Fibroblast of upper back skin (primary cell): Measurements from ENCODE around the gene NGEF.
"Not testable (repeated sequence)": the region's sequence is repeated elsewhere in the genome, so short reads cannot be mapped to it uniquely, and the experiment has no call there.

Source experiments
- DNase-seq: peaks from one replicate; pipeline ENCODE4 v3.0.0-alpha.2; 2013

NGEF gene

GRCh38 chr2:232926431-232926939 lies 86.6 kb downstream of the NGEF start:
- DNase-seq = no peak

GRCh38 chr2:232925821-232926156 lies 87.3 kb downstream of the NGEF start:
- no peak for DNase-seq

DNA sequence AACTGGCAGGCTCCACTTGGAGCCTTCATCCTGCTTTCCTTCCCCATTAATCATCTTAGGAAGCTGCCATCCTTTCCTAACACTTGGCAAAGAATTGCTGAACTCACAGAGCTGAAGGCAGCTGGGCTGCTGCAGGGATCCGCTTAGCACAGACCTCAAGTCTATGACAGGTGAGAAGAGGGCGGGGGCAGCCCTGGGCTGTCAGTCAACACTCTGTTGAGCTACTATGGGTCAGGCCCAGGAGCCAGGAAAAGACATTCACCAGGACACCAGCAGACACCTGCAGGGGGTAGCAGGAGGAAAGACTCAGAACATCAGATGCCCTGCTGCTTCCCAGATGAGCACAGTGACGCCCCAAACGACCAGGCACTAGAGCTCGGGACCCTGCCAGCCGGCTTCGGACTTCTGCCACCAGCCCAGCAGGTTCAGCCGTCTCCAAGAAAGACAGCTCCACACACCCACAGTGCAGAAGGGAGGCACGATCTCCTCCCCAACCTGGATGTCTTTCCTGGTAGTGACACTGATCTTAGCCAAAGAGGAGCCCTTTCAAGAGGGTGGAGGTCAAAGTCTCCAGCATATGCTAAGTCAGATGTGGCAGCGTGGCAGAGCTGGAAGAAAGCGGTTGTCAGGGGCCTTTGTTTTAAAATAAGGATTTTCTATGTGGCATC lies 87.8 kb downstream of the NGEF start:
- DNase-seq = no peak

- no peak for DNase-seq
Measured at GRCh38 chr2:232924433-232924832, 88.6 kb downstream of the NGEF start.

DNA sequence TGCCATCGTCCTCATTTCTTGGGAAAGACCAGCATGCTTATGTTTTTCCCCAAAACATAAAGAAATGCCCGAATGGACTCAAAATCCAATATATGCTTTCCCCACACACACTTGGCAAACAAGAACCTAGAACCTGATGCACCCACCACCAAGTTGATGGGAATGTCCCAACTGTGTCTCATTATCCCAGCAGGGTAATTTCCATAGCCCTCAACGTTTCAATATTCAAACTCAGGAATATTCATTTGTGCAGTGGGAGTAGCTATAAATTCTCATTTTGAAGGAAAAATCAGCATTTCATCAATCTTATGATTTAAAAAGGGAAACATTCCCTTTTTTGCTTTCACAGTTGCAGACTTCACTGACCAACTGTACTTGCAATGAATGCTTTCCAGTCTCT lies 92.3 kb downstream of the NGEF start:
- no peak for DNase-seq

GRCh38 chr2:232920055-232920454 lies 93.0 kb downstream of the NGEF start:
- no peak for DNase-seq

DNA sequence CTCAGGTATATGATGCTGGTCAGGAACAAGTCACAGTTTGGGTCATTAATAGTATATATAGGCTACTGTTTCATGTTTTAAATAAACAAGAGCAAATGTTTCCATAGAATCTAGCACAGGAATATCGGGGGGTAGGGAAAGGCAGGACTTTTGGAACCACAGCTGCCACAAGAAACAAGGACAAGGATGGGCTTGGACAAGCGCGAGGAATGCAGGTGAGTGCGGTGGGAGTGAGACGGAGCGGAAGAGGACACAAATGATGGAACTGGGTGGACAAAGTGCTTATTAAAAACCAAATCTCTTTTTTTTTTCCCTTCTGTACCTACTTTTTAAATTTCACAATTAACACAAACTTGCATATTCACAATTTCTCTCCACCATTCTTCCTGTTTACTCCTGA lies 93.9 kb downstream of the NGEF start:
- DNase-seq = no peak

DNA sequence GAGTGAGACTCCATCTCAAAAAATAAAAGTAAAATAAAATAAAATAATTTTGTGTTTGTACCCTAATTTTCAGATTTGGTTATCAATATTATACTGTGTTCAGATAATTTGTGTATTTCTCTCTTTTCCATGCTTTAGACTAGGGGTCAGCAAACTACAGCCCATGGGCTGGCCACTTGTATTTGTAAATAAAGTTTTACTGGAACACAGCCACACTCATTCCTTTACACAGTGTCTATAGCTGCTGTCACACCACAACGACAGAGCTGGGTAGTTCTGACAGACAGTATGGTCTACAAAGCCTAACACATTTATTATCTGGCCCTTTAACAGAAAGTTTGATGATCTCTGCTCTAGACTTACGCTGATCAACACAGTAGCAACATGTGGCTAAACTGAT lies 99.2 kb downstream of the NGEF start:
- DNase-seq = no peak

GRCh38 chr2:232911712-232912277 lies 101.3 kb downstream of the NGEF start:
- no peak for DNase-seq

- DNase-seq = no peak
Measured at GRCh38 chr2:232910376-232910775, 102.7 kb downstream of the NGEF start.

DNA sequence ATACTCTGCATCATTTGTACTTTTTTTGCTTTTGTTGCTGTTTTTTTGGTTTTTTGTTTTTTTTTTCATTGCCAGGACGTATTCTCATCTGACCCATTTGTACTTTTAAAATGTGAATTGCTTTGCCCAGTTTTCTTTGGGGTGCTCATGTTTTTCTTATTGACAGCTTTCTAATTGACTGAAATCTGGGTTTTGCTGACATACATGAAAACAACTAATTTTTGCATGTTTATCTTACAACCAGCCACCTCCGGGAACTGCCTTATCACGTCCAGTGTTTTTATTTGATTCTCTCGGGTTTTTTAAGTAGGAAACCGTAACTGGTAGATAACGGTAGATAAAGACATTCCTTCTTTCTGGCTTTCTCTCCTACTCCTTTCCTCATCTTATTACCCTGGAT lies 104.4 kb downstream of the NGEF start:
- no peak for DNase-seq

DNA sequence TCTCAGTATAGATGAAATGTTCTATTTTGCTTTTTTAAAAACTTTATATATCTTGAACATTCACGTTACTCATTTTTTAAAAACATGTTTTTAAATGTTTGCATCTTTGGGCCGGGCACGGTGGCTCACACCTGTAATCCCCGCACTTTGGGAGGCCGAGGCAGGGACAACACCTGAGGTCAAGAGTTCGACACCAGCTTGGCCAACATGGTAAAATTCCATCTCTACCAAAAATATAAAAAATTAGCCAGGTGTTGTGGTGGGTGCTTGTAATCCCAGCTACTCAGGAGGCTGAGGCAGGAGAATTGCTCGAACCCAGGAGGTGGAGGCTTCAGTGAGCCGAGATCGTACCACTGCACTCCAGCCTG lies 105.4 kb downstream of the NGEF start:
- not testable (repeated sequence) for DNase-seq

DNA sequence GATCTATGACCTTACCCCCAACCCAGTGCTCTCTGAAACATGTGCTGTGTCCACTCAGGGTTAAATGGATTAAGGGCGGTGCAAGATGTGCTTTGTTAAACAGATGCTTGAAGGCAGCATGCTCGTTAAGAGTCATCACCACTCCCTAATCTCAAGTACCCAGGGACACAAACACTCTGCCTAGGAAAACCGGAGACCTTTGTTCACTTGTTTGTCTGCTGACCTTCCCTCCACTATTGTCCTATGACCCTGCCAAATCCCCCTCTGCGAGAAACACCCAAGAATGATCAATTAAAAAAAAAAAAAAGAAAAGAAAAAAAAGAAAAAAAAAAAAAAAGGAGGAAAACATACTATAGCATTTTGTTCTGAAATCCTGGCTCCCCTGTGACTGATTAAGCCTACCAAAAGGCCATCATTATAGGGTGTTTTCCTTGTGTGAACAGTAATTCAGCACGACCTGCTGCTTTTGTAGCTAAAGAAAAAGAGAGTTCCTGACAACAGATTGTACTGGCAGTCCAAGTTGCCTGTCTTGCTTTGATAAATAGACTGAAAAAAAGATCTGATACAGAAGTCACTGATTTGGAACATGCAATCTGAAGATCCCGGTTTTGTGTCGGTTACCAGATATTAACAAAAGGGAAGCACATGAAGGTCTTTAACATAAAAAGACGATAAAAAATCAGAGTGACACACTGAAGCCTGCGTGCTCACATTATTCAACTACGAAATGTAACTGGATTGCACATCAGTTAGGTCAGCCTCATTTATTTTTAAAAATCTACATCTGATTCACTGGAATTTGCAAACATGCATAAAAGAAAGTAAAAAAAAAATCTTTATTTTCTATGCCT lies 106.0 kb downstream of the NGEF start:
- not testable (repeated sequence) for DNase-seq

GRCh38 chr2:232903989-232904388 lies 109.1 kb downstream of the NGEF start:
- DNase-seq = no peak

- peak; percentile 88 for DNase-seq
Measured at GRCh38 chr2:232901736-232902578, 111.1 kb downstream of the NGEF start.

DNA sequence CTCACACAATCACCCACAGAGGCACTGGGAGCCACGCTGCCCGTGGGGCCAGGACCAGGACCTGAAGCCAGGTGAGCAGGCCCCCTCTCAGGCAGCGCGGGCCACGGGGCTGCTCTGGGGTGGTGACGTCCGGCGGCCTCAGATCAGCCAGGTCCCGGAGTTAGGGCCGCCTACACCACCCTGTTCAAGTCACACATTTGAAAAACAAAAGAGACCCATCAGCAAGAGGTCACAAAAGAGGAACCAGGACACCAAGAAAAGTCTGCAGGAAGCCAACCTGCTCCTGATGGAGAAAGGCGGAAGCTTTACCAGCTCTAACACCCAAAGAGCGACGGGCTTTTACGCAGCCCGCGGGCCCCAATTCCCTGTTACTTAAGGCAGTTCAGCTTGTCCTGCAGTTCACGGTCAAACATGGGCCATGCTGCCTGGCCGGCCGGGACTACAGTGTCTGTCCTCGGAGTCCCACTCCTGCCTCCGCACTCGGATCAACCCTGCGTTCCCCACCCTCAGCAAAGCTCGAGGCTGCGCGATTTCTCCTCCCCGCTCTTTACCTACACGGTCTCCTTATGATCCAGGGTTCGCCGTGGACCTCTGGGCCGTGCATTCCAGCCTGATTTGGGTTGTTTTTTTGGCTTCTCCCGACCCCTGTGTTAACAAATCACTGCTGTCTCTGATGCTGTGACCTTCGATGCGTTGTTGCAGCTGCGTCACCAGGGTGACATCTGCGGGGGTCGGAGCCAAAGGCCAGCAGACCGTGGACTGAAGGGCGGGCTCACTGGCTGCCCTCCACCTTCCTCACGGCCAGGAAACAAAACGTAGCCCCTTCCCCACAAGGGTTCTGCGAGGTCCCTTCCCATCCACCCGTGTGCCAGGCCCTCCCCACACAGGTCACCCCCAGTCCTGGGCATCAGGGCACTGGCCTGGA lies 112.0 kb downstream of the NGEF start:
- no peak for DNase-seq

DNA sequence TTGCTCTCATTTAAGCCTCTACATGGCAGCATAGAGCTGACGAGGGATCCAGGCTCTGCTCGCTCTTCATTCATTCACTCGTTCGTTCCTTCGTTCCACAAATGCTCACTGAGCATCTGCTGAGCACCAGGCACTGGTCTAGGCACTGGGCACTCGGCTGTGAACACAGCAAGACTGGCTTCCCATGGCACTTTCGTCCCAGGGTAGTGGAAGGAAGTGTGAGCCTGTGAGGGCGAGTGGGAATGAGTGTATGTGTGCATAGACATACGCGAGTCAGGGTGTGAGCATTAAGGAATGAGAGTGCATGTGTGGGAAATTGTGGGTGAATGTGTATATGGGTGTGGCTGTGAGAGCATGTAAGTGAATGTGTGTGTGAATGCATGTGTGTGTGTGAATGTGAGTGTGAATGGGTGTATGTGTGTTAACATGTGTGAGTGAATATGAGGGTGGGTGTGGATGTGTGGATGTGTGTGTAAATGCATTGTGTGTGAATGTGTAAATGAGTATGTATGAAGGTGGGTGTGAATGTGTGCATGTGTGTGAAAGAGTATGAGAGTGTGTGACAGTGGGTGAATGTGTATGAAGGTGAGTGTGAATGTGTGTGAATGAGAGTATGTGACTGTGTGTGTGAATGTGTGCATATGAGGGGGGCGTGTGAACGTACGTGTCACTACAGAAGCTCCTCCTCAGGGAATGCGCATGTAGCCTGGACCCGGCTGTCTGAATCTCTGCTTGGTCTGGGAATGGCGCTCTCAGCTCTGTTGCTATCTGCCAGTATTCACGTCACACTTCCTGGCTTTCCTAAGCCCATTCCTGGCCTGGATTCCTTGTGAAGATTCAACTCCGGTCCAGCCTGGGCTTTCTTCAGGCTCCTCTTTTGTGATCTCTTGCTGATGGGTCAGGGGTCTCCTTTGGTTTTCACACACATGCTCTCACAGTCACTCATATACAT lies 114.2 kb downstream of the NGEF start:
- DNase-seq = peak; percentile 57

GRCh38 chr2:232897598-232898408 lies 115.3 kb downstream of the NGEF start:
- DNase-seq = no peak

- no peak for DNase-seq
Measured at GRCh38 chr2:232896720-232897597, 116.1 kb downstream of the NGEF start.
